GM21367 (cell line): ENCODE results near the gene RNH1.

Source experiments
- ATAC-seq: cut with Tn5 transposase; IDR thresholded peaks from one replicate; pipeline ENCODE4 v1.9.1; 2021; ENCODE audit not compliant: unreplicated experiment

Gene RNH1

DNA sequence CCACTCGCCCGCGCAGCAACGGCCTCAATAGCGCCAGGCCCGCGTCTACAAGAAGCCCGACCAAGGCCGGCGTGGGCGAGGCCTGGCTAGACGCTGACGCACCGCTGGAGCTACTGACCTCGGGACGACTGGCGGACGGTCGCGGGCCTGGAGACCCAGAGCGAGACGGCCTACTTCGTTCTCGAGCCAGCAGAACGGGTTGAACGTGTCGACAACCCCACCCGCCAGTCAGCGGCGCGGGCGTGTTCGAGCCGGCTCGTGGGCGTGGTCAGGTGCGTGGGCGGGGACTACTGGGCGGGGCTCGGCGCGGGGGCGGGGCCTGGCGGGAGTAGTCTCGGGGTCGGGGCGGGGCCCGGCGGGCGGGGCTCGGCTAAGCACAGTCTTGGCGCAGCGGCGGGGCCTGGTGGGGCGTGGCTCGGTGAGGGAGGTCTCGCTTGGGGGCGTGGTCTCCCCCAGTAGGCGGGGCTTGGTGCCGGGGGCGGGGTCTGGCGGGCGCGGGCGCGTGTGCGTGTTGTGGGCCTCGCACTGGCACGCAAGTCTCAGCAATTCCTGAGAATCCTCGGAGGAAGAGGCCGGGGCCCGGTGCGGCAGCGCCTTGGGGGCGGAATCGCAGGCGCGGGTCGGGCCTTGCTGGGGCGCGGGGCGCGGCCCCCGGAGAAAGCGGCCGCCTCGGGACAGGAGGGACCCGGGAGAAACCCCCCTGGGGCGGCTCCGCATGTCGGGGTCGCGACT, at the start of gene RNH1:
Gene RNH1 (minus strand): TSS at position 248 of the 732 bp plus-strand sequence. CDS start 5,080 bp downstream, outside the sequence.
- peak; percentile 36 for ATAC-seq

DNA sequence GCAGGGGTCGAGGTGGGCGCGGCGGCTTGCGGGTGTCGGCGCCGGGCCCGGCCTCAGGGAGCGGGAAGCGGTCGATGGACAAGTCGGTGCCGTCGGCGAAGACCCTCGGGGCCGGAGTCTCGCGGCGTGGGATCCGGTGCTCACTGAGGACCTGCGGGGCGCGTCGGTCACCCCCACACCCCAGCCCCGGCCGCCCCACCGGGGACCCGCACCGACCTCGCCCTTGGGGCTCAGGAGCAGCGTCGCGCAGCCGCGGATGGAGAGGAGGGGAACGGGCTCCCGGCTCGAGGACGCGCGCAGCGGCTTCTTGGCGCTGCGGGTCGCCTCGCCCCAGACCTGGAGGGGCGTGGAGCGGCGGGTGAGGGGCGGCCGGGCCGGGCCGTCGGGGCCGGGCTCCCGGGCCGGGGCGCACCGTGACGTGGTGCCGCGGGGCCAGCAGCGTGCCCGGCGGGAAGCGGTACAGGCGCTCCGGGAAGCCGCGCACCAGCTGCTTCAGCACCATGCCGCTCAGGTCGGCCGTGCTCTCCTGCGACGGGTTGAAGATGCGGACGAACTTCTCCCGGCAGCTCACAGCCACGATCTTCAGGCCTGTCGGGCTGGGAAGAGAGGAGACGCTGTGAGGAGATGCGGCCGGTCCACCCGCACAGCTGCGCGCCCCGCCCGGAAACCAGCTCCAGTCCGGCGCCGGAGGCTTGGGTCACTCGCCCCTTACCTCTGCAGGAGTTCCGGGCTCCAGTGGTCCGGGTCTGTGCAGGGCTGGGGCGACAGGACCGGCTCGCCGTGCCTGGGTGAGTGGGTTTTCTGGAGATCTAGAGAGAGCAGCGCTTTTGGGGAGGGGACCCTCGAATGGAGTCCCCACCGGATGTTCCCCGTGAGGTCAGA, 49.0 kb upstream of the RNH1 start:
- ATAC-seq = no peak

DNA sequence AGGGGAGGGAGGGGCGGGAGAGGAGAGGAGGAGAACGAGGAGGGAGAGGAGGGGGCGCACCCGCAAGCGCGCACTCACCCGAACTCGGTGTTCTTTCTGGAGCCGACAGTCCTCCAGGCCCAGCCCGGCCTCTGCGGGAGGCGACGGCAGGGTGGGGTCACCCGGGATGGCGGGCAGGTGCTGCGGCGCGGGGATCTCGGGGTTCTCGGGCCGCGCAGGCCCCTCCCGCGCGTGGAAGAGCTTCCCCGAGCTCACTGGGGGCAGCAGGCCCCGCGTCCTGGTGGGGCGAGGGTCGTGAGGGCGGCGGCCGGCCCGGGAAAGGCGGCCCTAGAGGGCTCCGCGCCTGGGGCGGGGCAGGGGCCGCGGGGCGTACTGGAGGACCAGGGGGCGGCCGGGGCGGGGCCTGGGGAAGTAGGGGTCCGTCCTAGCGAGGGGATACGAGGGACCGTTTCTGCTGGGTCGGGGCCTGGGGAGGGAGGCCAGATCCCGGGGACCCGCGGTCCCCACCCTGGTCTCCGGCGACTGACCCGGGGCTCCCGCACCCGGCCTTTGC, 48.3 kb upstream of the RNH1 start:
- no peak for ATAC-seq

DNA sequence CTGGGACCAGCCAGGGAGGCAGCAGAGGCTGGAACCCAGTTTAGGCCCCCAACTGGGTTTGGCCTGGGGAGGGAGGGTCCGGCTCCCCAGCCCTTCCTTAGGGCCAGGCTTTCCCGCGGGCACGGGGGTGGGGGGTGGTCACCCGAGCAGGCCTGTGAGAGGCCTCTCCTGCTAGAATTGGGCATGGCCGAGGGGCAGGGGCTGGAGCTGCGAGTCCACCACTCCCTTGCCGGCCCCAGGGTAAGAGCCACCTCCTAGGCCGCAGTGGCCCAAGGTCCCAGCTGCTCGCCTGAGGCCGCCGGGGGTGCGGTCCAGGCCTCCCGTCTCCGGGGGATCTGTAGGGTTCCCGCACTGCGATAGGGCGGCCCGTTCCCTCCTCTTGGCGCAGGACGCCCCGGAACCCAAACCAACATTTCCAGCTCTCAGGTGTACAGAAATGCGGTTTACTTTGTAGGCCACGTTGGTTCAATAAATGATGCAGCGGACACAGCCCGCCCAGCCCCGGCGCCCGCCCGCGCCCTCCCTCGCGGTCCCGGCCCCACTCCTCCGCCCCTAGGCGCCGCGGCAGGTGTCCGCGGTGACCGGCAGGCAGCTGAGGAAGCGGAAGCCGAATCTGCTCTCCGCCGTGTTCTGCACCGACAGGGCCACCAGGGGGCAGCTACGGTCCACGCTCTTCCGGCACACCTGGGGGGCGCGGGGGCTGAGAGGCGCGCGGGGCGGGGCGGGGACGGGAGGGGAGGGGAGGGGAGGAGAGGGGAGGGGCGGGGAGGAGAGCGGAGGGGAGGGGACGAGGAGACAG, 47.6 kb upstream of the RNH1 start:
- no peak for ATAC-seq

DNA sequence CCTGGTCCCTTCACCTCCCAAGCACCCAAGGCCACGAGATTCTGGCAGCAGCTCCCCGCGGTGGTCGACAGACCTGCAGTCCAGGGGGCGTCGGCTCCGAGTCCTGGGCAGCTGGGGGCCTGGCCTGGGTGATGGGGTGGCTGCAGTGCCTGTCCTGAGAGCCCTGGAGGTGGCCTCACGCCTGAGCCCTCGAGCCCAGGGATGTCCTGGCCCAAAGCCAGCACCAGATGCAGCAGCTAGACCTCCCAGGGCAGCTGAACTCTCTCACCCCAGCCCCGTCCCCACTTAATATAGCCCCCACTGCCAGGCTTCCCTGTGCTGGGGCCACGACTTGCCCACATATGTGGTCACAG, 46.9 kb upstream of the RNH1 start:
- no peak for ATAC-seq

DNA sequence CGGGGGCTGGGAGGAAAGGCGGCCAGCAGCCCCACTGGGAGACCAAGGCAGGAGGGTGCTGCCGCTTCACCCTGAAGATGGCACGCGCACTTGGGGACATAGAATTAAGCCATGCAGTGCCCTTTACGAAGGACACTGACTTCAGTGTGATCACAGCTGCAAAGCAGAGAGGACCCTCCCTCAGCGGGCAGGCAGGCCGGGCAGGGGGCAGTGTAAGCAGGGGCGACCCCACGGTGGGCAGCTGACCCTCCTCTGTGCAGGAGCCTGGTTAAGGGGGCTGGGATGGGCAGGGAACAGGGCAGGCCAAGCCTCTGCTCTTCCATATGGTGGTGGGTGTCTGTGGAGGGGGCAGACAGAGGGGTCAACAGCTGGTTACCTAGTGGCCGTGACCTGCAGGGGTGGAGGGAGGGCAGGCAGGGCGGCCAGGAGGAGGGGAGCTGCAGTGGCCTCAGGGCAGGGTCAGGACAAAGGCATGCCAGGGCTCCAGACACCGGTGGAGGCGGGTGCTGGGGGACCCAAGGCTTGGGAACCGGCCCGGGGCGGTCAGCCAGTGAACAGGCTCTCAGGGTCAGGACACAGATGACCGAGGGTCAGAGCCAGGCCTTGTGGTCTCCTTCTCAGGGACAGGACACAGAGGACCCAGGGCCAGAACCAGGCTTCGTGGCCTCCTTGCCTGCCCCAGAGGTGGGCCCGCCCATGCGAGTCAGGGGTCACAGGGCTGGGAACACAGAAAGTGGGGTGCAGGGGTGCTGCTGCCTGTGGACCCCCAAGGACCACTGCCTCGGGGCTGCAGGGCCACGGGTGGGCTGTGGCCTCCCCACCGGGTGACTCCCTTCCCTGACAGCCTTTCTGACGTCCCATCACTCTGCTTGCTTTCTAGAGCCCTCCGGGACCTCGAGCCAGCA, 46.3 kb upstream of the RNH1 start:
- no peak for ATAC-seq

DNA sequence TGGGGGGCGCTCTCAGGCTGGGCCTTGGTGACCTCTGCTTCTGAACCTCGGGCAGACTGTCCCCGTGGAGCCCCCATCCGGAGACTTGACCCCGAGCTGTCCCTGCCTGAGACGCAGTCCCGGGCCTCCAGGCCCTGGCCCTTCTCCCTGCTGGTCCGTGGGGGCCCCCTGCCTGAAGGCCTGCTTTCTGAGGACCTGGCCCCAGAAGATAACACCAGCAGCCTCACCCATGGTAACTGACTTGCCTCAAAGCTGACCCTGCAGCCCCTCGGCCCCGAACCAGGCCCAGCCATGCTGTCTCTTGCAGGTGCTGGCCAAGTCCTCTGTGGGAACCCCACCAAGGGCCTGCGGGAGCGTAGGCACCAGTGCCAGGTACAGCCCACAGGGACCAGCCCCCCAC, 44.6 kb upstream of the RNH1 start:
- no peak for ATAC-seq

DNA sequence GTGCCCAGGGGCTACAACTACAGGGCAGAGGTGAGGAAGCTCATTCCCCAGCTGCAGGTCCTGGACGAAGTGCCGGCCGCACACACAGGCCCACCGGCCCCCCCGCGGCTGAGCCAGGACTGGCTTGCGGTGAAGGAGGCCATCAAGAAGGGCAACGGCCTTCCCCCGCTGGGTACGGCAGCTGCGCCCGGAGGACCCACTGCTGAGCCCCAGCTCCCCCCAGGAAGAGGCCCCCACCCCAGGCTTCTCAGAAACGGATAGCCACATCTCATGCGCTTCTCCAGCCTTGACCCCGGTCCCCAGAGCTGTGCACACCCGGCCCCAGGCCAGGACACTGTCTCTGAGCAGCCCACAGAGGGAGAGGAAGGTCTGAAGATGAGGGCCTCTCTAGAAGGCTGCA, 44.1 kb upstream of the RNH1 start:
- no peak for ATAC-seq

DNA sequence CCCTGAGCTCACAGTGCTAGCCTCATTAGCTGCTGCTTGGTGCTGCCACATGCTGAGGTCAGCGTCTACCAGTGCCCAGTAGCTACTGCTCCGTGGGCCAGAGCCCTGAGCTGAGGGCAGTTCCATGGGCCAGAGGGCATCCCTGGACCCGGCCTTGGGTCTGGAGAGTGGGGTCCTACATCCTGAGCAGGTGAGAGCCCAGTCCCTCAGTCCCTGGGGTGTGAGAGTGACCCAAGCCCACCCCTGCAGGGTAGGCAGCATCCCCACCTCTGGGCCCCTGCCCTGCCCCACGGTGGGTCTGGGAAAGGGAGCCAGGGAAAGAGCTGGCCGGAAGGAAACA, 43.7 kb upstream of the RNH1 start:
- ATAC-seq = no peak

DNA sequence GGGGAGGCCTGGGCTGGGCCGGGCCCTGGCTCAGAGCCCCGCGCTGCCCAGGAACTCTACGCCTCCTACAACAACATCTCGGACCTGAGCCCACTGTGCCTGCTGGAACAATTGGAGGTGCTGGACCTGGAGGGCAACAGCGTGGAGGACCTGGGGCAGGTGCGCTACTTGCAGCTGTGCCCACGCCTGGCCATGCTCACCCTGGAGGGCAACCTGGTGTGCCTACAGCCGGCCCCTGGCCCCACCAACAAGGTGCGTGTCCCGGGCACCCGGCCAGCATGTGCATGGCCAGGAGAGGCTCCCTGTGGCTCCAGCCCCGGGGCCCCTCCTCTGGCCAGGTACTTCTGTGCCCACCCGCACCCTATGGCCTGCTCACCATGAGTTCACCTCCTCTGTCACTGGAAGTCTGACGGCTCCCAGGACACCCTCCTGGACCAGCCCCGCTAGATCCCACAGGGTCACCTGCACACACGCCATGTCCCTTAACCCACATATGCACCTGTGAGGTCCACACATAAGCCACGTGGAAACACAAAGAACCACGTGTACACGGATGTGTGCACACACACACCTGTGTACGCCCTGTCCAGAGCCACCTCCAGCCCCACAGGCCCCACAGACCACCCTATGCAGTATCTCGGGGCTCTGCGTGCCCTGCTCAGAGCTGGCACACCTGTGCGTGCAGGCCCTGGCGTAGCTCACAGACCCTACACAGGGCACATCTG, 43.1 kb upstream of the RNH1 start:
- no peak for ATAC-seq

DNA sequence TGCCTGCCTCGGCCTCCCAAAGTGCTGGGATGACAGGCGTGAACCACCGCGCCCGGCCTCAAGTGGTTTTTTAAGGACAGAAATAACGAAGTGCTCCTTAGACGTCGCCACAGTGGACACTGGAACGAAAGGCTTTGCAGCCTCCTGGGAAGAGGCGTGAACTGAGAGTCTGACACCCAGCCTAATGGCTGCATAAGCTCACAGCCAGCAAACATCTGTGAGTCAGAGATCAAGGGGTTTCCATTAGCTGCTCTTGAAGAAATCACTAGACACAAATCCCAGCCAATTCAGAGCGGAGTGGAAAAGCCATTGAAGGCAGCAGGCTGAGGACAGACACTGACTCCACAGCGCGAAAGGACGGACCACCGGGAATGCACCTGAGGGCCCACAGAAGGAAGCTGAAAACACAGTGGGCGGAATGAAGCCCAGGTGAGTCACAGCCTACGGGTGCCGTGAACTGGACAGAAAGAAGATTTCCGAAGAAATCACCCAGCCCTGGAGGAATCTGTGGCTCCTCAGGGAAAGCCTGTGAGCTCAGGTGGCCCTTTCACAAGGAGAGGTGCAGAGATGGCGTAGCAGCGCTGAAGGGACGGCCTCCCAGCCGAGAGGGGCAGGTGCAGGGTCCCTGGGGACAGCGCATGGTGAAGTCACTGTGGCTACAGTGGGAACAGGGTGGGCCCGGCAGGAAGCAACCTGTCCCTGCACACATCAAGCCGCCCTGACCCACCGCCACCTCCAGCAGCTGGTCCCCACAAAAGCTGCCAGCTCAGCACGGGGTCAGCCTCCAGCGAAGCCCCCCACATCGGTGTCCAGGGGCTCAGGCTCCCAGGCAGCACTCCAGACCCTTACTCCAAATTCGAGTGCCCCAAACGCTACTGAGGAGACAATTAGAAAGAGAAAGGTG, 41.9 kb upstream of the RNH1 start:
- ATAC-seq = no peak

DNA sequence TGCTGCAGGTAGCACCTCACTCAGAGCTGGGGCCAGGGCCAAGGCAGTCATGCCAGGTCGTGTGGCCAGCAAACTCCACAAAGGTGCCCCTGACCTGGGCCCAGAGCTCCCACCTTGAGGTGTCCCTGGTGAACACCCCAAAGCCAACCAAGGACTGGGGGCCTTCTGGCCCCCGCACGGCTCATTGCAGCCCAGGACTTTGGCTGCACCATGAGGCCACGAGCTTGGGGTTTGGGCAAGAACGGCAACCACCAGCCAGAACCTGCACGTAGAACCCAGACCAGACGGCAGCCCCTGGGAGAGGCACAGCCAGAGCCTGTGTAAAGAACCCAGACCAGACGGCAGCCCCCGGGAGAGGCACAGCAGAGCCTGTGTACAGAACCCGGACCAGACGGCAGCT, 38.1 kb upstream of the RNH1 start:
- no peak for ATAC-seq

DNA sequence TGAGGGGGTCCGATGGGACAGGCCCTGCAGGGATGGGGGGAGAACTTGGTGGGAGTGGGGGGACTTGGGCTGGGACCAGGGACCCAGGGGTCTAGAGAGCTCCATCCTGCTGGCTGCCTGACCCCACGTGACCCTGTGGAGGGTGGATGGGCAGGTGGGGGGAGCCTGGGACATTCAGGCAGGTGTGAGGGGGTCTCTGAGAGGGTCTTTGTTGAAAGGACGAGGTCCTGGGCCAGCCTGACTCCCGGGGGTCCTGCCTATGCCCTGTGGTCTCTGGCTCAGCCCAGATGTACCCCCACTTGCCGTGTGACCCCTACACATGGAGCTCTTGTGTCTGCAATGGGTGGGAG, 37.8 kb upstream of the RNH1 start:
- no peak for ATAC-seq

DNA sequence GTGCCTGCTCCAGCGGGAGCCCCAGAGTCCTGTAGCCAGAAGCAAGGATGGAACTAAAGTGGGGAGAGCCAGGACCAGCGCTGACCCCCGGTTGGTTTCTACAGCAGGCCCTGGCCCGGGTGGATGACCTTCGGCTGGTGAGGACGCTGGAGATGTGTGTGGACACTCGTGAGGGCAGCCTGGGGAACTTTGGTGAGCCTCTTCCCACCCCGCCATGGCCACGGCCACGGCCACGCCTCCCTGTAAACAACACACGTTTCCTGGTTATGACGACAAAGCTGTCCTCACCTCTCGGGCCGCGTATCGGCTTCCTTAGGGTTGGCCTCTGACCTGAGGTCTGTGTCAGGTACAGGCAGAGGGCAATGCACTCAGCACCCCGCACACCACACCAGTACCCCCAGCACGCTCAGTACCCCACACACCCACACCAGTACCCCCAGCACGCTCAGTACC, 34.4 kb upstream of the RNH1 start:
- no peak for ATAC-seq

DNA sequence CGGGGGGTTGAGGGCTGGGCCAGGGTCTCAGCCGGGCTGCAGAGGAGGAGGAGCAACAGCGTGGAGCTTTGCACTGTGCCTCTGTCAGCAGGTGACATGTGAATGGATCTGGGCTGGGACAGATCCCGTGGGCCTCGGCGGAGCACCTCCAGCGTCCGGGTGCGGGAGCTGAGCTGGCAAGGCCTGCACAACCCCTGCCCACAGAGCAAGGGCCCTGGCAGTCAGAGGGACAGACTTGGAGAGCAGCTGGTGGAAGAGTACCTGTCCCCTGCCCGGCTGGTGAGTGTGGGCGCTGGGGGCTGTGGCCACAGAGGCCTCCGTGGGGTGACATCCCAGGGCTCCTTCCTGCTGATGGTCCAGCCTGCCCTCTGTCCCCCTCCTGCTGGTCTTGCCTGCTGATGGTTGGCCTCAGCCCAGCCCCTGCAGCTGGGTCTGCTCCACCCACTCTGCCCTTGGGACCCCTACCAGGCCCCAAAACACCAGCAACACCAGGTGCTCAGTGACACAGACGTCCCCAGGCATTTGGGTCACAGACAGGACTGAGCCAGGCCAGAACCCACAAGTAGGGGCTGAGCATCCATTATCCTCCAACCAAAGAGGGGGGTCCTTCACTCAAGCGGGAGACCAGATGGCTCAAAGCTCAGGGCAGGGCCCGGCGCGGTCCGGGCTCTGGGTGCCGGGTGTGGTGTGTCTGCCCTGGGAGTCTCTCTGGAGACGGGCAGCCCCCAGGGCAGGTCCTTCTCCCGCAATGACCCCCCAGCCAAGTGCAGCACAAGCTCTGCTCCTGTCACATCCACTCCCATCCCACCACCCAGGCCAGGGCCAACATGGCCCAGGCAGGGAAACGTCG, 33.8 kb upstream of the RNH1 start:
- ATAC-seq = no peak

DNA sequence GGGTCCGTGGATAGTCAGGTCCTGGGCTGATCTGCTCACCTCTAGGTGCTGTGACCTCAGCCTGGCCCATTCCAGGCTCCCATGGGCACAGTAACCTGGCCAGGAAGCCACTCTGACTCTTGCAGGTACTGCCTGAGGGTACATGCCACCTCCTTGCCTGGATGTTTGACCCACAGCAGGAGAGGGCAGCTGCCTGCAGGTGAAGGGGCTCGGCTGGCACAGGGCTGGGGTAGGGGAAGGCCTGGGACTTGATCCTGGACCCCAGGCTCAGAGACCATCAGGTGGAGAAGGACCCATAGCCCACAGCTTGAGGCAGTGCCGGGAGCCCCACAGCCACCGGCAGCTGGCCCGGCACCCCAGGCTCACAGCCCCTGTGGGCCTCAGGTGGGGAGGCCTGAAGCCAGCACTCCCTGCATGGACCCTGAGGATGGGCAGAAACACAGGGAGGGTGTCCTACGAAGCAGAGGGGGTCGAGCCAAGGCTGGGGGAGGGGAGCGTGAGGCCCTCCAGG, 33.0 kb upstream of the RNH1 start:
- ATAC-seq = no peak

DNA sequence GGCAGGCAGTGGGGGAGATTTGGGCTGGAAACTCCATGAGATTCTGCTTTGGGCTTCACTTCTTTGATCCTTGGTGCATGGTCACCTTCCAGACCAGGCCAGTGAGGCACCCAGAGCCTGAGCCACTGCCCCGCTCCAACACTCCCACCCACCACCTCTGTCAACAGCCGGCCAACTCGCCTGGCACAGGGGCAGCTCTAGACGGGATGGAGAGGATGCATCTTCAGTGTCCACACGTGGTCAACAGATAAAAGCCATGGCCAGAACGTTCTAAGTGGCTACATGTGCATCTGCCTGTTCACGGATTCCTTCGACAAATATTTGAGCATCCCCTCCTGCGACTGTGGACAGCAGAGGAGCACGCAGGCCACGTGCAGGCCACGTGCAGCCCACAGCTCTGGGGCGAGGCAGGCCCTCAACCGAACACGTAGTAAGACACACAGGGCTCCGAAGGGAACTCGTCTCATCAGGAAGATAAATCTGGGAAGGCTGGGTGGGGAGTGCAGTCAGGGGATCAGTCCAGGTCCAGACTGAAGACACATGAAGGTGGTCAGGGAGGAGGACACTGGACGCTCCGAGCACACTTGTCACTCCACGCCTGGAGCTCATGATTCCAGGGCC, 31.5 kb upstream of the RNH1 start:
- no peak for ATAC-seq
